GM12865 (cell line): ENCODE data around the gene PHC1.
A peak's percentile ranks its signal among the peaks of the same experiment; 100 is the strongest.

ENCODE experiments used
- DNase-seq: peaks from one replicate; pipeline ENCODE4 v3.0.0; 2010; ENCODE audit warnings: low read depth
- H3K4me3 ChIP-seq: 2 replicates; pipeline ENCODE4 v1.5.1; 2011; ENCODE audit warnings: mild to moderate bottlenecking, low read depth, low read length, control low read depth
- TF ChIP-seq, protein P1 (sequence below): IDR thresholded peaks from 2 replicates; pipeline ENCODE4 v1.5.1; 2011; ENCODE audit warnings: low read length, control low read depth, low read depth, inconsistent platforms; ENCODE audit not compliant: insufficient read depth; ENCODE audit errors: missing control alignments

PHC1 gene

GRCh38 chr12:8987163-8987562, 72.9 kb downstream of the PHC1 start:
- DNase-seq = no peak
- no peak overlapping the region for H3K4me3 ChIP-seq
- TF ChIP-seq, protein P1, sequence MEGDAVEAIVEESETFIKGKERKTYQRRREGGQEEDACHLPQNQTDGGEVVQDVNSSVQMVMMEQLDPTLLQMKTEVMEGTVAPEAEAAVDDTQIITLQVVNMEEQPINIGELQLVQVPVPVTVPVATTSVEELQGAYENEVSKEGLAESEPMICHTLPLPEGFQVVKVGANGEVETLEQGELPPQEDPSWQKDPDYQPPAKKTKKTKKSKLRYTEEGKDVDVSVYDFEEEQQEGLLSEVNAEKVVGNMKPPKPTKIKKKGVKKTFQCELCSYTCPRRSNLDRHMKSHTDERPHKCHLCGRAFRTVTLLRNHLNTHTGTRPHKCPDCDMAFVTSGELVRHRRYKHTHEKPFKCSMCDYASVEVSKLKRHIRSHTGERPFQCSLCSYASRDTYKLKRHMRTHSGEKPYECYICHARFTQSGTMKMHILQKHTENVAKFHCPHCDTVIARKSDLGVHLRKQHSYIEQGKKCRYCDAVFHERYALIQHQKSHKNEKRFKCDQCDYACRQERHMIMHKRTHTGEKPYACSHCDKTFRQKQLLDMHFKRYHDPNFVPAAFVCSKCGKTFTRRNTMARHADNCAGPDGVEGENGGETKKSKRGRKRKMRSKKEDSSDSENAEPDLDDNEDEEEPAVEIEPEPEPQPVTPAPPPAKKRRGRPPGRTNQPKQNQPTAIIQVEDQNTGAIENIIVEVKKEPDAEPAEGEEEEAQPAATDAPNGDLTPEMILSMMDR = no peak

DNA sequence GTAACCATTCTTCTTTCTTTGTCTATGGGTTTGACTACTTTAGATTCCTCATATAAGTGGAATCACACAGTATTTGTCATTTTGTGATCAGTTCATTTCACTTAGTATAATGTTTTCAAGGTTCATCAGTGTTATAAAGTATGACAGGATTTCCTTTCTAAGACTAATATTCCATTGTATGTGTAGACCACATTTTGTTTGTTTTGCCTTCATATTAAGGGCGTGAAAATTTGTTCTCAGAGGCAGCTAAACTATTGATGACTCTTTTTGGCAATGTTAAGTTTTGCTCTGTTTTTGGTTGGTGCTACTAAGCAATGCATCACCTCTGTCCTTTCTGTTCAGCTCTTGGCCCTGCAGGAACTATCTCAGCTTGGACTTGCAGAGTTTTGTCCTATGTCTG, 73.4 kb downstream of the PHC1 start:
- TF ChIP-seq, protein P1 = no peak
- peak; percentile 3 for DNase-seq
- no peak overlapping the region for H3K4me3 ChIP-seq

DNA sequence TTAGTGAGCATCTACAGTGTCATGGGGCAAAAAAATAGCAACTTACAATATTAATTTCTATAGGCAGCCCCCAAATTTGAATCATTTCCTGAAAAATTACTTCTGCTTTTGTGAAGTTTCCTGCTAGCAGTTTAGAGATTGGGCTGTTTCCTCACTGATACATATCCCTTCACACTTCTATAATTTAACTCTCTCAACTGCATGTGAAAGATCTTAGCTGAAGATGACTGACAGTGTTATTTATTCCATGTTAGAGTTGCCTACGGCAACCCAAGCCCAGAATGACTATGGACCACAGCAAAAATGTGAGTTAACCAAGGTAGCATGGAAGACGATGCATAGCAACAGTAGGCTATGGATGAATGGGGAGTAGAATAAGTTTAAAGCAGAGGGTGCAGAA, 75.1 kb downstream of the PHC1 start, which contains the start of gene KLRG1:
KLRG1 (plus strand) TSS at position 134 of the 400 bp plus-strand sequence; CDS start at position 224, 90 bp downstream.
- H3K4me3 ChIP-seq = no peak within 1 kb of the TSS

More for the DNA sequence above, 75.1 kb downstream of the PHC1 start, which contains the start of gene KLRG1:
- DNase-seq = peak; percentile 10
- TF ChIP-seq, protein P1 = no peak
